H1 (cell line): ENCODE data around the gene OGDH. TPM values are rescaled to one million over a fixed set of nuclear protein-coding genes. Genes with fewer than 3 reads are reported as not detected.

ENCODE experiments used
- CTCF ChIA-PET: fragments of 300-600 bp; sonication (Branson Sonifier 250); formaldehyde crosslinking; loops from one replicate; lab custom pipeline; 2021; ENCODE audit not compliant: partially characterized antibody; lab: Charles Lee
- POLR2A ChIA-PET: fragments of 300-600 bp; sonication (Branson Sonifier 250); formaldehyde crosslinking; loops from one replicate; lab custom pipeline; 2021; ENCODE audit warnings: inconsistent platforms; ENCODE audit not compliant: partially characterized antibody; lab: Charles Lee
- DNase-seq, 2 experiments: peaks; one replicate each; pipeline versions ENCODE4 v3.0.0 to v3.0.0-alpha.2; 2010 to 2022; ENCODE audit warnings: low spot score in 2 of 2, low read depth in 1 of 2, mixed read lengths in 1 of 2
- FAIRE-seq: peaks from 2 replicates; lab custom pipeline; 2011; peaks lifted over from hg19 to GRCh38; lab: Jason Lieb, UNC
- H2AFZ ChIP-seq: 2 replicates; pipeline ENCODE4 v1.8.1; 2012; ENCODE audit warnings: low read length, inconsistent platforms
- H2AK5ac ChIP-seq: 2 replicates; pipeline ENCODE4 v1.6.1; 2013; ENCODE audit warnings: low read depth, low read length
- H2BK120ac ChIP-seq: replicated peaks from 2 replicates; pipeline ENCODE3; 2013; ENCODE audit warnings: low read depth, low read length, inconsistent platforms
- H2BK12ac ChIP-seq: 2 replicates; pipeline ENCODE4 v1.6.1; 2013; ENCODE audit warnings: low read depth, low read length
- H2BK15ac ChIP-seq: 2 replicates; pipeline ENCODE4 v1.6.1; 2013; ENCODE audit warnings: low read length
- H2BK20ac ChIP-seq: 2 replicates; pipeline ENCODE4 v1.6.1; 2013; ENCODE audit warnings: low read length
- H2BK5ac ChIP-seq: 2 replicates; pipeline ENCODE4 v1.6.1; 2013; ENCODE audit warnings: low read depth, low read length
- H3K14ac ChIP-seq: 2 replicates; pipeline ENCODE4 v1.6.1; 2013; ENCODE audit warnings: inconsistent platforms; ENCODE audit not compliant: insufficient read length
- H3K18ac ChIP-seq: 2 replicates; pipeline ENCODE4 v1.6.1; 2013; ENCODE audit warnings: low read length; ENCODE audit errors: extremely low read depth
- H3K23ac ChIP-seq: 2 replicates; pipeline ENCODE4 v1.6.1; 2013; ENCODE audit warnings: inconsistent platforms; ENCODE audit not compliant: insufficient read length
- H3K23me2 ChIP-seq: 2 replicates; pipeline ENCODE4 v1.6.1; 2013; ENCODE audit warnings: low read depth, low read length
- H3K27ac ChIP-seq: 2 replicates; pipeline ENCODE4 v1.6.1; 2011; ENCODE audit warnings: low read depth, low read length, inconsistent platforms
- H3K27me3 ChIP-seq, 4 experiments: replicated peaks in 1 of 4; 1 replicate in 1 of 4; 2 replicates in 3 of 4; pipeline versions ENCODE4 v1.6.1 to v1.8.1; 2011 to 2013; ENCODE audit warnings: low read length in 3 of 4, mild to moderate bottlenecking in 3 of 4, inconsistent platforms in 2 of 4, mixed read lengths in 2 of 4, moderate library complexity in 1 of 4; ENCODE audit not compliant: control insufficient read depth in 3 of 4, insufficient read depth in 3 of 4; ENCODE audit errors: extremely low read depth in 1 of 4
- H3K36me3 ChIP-seq, 4 experiments: 2 replicates each; pipeline versions ENCODE4 v1.6.1 to v1.8.1; 2011 to 2013; ENCODE audit warnings: mild to moderate bottlenecking in 4 of 4, low read length in 3 of 4, moderate library complexity in 2 of 4, control low read depth in 1 of 4, inconsistent platforms in 1 of 4; ENCODE audit not compliant: insufficient read depth in 4 of 4, control insufficient read depth in 2 of 4
- H3K4ac ChIP-seq: replicated peaks from 2 replicates; pipeline ENCODE3; 2013; ENCODE audit warnings: low read length, low read depth, mixed read lengths, inconsistent platforms; ENCODE audit not compliant: insufficient read length
- H3K4me1 ChIP-seq, 4 experiments: replicated peaks in 1 of 4; 1 replicate in 1 of 4; 2 replicates in 3 of 4; pipeline versions ENCODE4 v1.6.1 to v1.8.1; 2011 to 2013; ENCODE audit warnings: low read length in 3 of 4, inconsistent platforms in 2 of 4, mixed read lengths in 1 of 4; ENCODE audit not compliant: insufficient read depth in 4 of 4, control insufficient read depth in 3 of 4
- H3K4me2 ChIP-seq, 2 experiments: 2 replicates each; pipeline versions ENCODE4 v1.6.1 to v1.8.1; 2011 to 2013; ENCODE audit warnings: low read depth in 2 of 2, low read length in 2 of 2, control low read depth in 1 of 2, inconsistent platforms in 1 of 2, mild to moderate bottlenecking in 1 of 2; ENCODE audit not compliant: insufficient read depth in 1 of 2
- H3K4me3 ChIP-seq, 4 experiments: fragments of 200-600, 300-600 bp in 1 of 4; sonication (generic), shearing (Covaris generic), sonication (Bioruptor Twin) in 1 of 4; 2 replicates each; pipeline versions ENCODE4 v1.5.1 to v1.8.1; 2011 to 2016; ENCODE audit warnings: low read length in 4 of 4, low read depth in 3 of 4, control low read depth in 2 of 4, inconsistent platforms in 2 of 4, mild to moderate bottlenecking in 2 of 4, mixed read lengths in 1 of 4, moderate library complexity in 1 of 4; ENCODE audit not compliant: insufficient read depth in 2 of 4; ENCODE audit errors: extremely low read depth in 1 of 4
- H3K56ac ChIP-seq: replicated peaks from 2 replicates; pipeline ENCODE3; 2013; ENCODE audit warnings: low read depth, mild to moderate bottlenecking, mixed read lengths, low read length, inconsistent platforms; ENCODE audit not compliant: insufficient read length
- H3K79me1 ChIP-seq: 2 replicates; pipeline ENCODE4 v1.6.1; 2013; ENCODE audit warnings: low read depth, low read length, control low read depth
- H3K79me2 ChIP-seq, 2 experiments: 2 replicates each; pipeline versions ENCODE4 v1.6.1 to v1.8.1; 2012 to 2013; ENCODE audit warnings: low read length in 2 of 2, mild to moderate bottlenecking in 2 of 2, inconsistent platforms in 1 of 2; ENCODE audit not compliant: insufficient read depth in 2 of 2, control insufficient read depth in 1 of 2
- H3K9ac ChIP-seq, 4 experiments: replicated peaks in 1 of 4; 1 replicate in 1 of 4; 2 replicates in 3 of 4; pipeline versions ENCODE4 v1.6.1 to v1.8.1; 2011 to 2013; ENCODE audit warnings: low read depth in 3 of 4, low read length in 3 of 4, control low read depth in 2 of 4, mild to moderate bottlenecking in 2 of 4, moderate library complexity in 2 of 4, inconsistent platforms in 1 of 4; ENCODE audit errors: extremely low read depth in 1 of 4
- H3K9me3 ChIP-seq, 2 experiments: 2 replicates each; pipeline versions ENCODE4 v1.6.1 to v1.8.1; 2012 to 2013; ENCODE audit warnings: mild to moderate bottlenecking in 2 of 2, moderate library complexity in 2 of 2, control low read depth in 1 of 2, inconsistent platforms in 1 of 2, low read depth in 1 of 2, low read length in 1 of 2, mixed read lengths in 1 of 2; ENCODE audit not compliant: insufficient read depth in 2 of 2
- H4K20me1 ChIP-seq, 2 experiments: replicated peaks in 1 of 2; 2 replicates each; pipeline versions ENCODE3 to v1.8.1; 2011 to 2013; ENCODE audit warnings: inconsistent platforms in 2 of 2, low read length in 2 of 2, mild to moderate bottlenecking in 1 of 2; ENCODE audit not compliant: insufficient read depth in 2 of 2, control insufficient read depth in 1 of 2
- H4K5ac ChIP-seq: 2 replicates; pipeline ENCODE4 v1.6.1; 2013; ENCODE audit warnings: low read length, low read depth, mixed read lengths, inconsistent platforms; ENCODE audit not compliant: insufficient read length
- H4K8ac ChIP-seq: 2 replicates; pipeline ENCODE4 v1.8.0; 2013; ENCODE audit warnings: mild to moderate bottlenecking, moderate library complexity, low read length, inconsistent platforms; ENCODE audit not compliant: insufficient read depth; ENCODE audit errors: extremely low read depth
- H4K91ac ChIP-seq: replicated peaks from 2 replicates; pipeline ENCODE3; 2013; ENCODE audit warnings: low read length, mixed read lengths, inconsistent platforms; ENCODE audit not compliant: insufficient read length
- EP300 ChIP-seq, 2 experiments: IDR thresholded peaks; 1 replicate in 1 of 2; 2 replicates in 1 of 2; pipeline ENCODE4 v1.6.1; 2011 to 2012; ENCODE audit warnings: low read depth in 2 of 2, low read length in 2 of 2, mild to moderate bottlenecking in 2 of 2, borderline replicate concordance in 1 of 2, inconsistent platforms in 1 of 2, moderate library complexity in 1 of 2
- GABPA ChIP-seq: IDR thresholded peaks from 2 replicates; pipeline ENCODE4 v1.6.1; 2011; ENCODE audit warnings: mild to moderate bottlenecking, low read length, moderate library complexity, borderline replicate concordance; ENCODE audit not compliant: insufficient read depth
- JUND ChIP-seq: IDR thresholded peaks from 2 replicates; pipeline ENCODE4 v1.6.1; 2011; ENCODE audit warnings: mild to moderate bottlenecking, improper control_type of control experiment, low read length
- KDM1A ChIP-seq: fragments of 200-600, 300-600 bp; sonication (generic); IDR thresholded peaks from 2 replicates; pipeline ENCODE4 v1.7.1; 2016; ENCODE audit warnings: mild to moderate bottlenecking, low read length, borderline replicate concordance
- NANOG ChIP-seq: IDR thresholded peaks from 2 replicates; pipeline ENCODE4 v1.6.1; 2011; ENCODE audit warnings: low read length, low read depth, mild to moderate bottlenecking, inconsistent platforms; ENCODE audit not compliant: insufficient read depth, poor library complexity, severe bottlenecking
- SIN3A ChIP-seq, 2 experiments: IDR thresholded peaks in 1 of 2; conservative IDR thresholded peaks in 1 of 2; 2 replicates each; pipeline ENCODE4 v1.6.1; 2011 to 2012; ENCODE audit warnings: low read length in 2 of 2, improper control_type of control experiment in 1 of 2, low read depth in 1 of 2, mild to moderate bottlenecking in 1 of 2
- TCF12 ChIP-seq: IDR thresholded peaks from 2 replicates; pipeline ENCODE4 v1.6.1; 2011; ENCODE audit warnings: low read depth, mild to moderate bottlenecking, low read length
- ZNF274 ChIP-seq: IDR thresholded peaks from 2 replicates; pipeline ENCODE4 v1.7.0; 2012; ENCODE audit warnings: low read length, borderline replicate concordance; ENCODE audit errors: extremely low read depth
- WGBS, 2 experiments: shearing (Covaris generic) in 1 of 2; methylation state at CpG; one replicate each; pipeline versions ENCODE4 v1.1.6 to v1.1.7; 2013 to 2015; ENCODE audit warnings: low lambda C conversion rate in 2 of 2, mixed read lengths in 2 of 2, inconsistent platforms in 1 of 2, low coverage in 1 of 2, missing lambda C conversion rate in 1 of 2; ENCODE audit not compliant: insufficient replicate concordance in 2 of 2, insufficient coverage in 1 of 2, insufficient read length in 1 of 2; ENCODE audit errors: extremely low coverage in 1 of 2, missing lambda C conversion rate in 1 of 2; 5-methylcytosine and 5-hydroxymethylcytosine counted together
- polyA plus RNA-seq, 7 experiments: library from polyadenylated mRNA; depleted of rRNA in 3 of 7; stranded (reverse) in 5 of 7; unstranded in 2 of 7; fragments of >200 nt in 5 of 7; fragments of 200-250 nt in 2 of 7; gene quantifications; 1 replicate in 5 of 7; 2 replicates in 1 of 7; 4 replicates in 1 of 7; pipeline versions ENCODE4 v1.2.1 to v1.2.3, GENCODE V29; 2011 to 2013; ENCODE audit warnings: missing spikeins in 2 of 7, mixed read lengths in 2 of 7
- total RNA-seq: library from RNA; stranded (reverse); fragmentation: NEBNext Ultra II Directional; extraction: Animal tissue kit (Norgen Biotek cat#: 25700); gene quantifications from 2 replicates; pipeline ENCODE4 v1.2.1, GENCODE V29; 2021
- TF ChIP-seq, protein P1 (sequence below): IDR thresholded peaks from 2 replicates; pipeline ENCODE4 v1.6.1; 2012; ENCODE audit warnings: inconsistent platforms
- TF ChIP-seq, protein P2 (sequence below): IDR thresholded peaks from 2 replicates; pipeline ENCODE4 v1.6.1; 2012; ENCODE audit warnings: inconsistent platforms

OGDH gene
- total and polyA plus RNA-seq, 2 of the 8 experiments (the other 6 are each of a cell fraction or from before 2014, with no cell fraction given): 71.6 to 91.6 TPM

DNA sequence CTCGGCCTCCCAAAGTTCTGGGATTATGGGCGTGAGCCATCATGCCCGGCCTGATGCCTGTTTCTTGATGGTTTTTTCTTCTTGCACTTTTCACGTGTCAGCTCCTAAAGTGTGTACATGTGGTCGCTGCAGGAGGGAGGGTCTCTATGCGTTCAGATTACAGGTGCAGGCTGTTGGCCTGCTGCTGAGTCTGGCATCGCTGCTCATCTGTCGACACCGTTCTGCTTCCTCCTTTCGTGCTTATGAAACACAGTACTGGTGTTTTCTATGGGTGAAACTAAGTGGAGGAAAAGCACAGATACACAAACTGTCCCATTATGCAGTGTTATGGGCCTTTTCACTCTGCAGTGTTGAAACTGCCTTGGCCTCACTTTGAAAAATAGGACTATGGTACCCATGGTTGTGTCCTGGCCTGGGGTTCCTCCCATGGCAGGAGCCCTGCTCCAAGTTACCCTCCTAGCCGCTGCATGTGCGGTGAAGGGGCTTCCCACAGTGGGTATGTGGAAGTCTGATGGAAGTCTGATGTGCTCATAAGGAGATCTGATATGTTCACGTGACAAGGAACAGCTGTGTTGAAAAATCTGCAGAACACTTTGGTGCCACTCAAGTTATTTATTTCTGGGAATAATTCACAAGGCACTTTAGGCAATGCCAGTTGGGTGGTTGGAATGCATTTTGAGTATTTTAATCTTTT is 23.5 kb downstream of the OGDH start:
- ChIA-PET POLR2A (interaction anchor here (0.6 to 2.2 kb wide), 4 partner anchors 9 to 169 kb away, joined by 3 to 9 read pairs (median 5); no protein-coding TSS in a partner anchor), CTCF (interaction anchor here (0.7 to 1.2 kb wide), 2 partner anchors 10 to 45 kb away, joined by 3 to 4 read pairs; no protein-coding TSS in a partner anchor)
- Histone ChIP-seq H4K20me1 (peaks cover 3 to 9% of the 10 kb centered on the region in 2 experiments), H4K91ac (no peak overlapping the region), H3K14ac (no peak overlapping the region), H3K27ac (no peak overlapping the region), H3K4me1 (peaks cover 3 to 12% (median 11%) of the 10 kb centered on the region in 4 experiments), H3K79me1 (peaks cover 10% of the 10 kb centered on the region), H3K23ac (no peak overlapping the region), H2BK120ac (no peak overlapping the region), H2BK5ac (peak overlapping the region; percentile 28; the same call in 1 of the 2 replicates), H3K79me2 (peaks cover 4% of the 10 kb centered on the region in 2 experiments; a peak in 1 of 4 replicates), H2BK12ac (no peak overlapping the region), H3K36me3 (peaks cover 0 to 20% (median under 1%) of the 10 kb centered on the region in 4 experiments; a peak in 3 of 8 replicates), H2BK15ac (no peak overlapping the region), H3K9me3 (no peaks in the 10 kb centered on the region), H3K23me2 (no peaks in the 10 kb centered on the region; the same call in 1 of the 2 replicates), H3K56ac (no peak overlapping the region), H2AFZ (no peak overlapping the region), H3K27me3 (no peaks in the 10 kb centered on the region), H2AK5ac (no peak overlapping the region), H2BK20ac (no peak overlapping the region), H4K8ac (no peak overlapping the region), H3K4me3 (no peak overlapping the region), H4K5ac (no peak overlapping the region), H3K4me2 (no peak overlapping the region), H3K4ac (no peak overlapping the region), H3K18ac (no peak overlapping the region), H3K9ac (no peak overlapping the region)
- WGBS, 2 experiments: 77% methylated on average over 13 of the region's 13 CpGs; no CpG with 5 or more reads in 1 of the 2 experiments
- no peak for FAIRE-seq
- no peak for DNase-seq
- TF ChIP-seq JUND (no peak), TCF12 (no peak), ZNF274 (no peak), EP300 (IDR thresholded peaks at IDR 0.05; ENCODE audit: borderline replicate concordance in 1 of 2, low read depth in 2 of 2, low read length in 2 of 2) (no peak), KDM1A (no peak), NANOG (no peak), SIN3A (conservative IDR thresholded peaks at IDR 0.05 in 1 of 2, IDR thresholded peaks at IDR 0.05 in 1 of 2; ENCODE audit: low read depth in 1 of 2, low read length in 2 of 2) (no peak), GABPA (no peak)
- TF ChIP-seq, protein P1, sequence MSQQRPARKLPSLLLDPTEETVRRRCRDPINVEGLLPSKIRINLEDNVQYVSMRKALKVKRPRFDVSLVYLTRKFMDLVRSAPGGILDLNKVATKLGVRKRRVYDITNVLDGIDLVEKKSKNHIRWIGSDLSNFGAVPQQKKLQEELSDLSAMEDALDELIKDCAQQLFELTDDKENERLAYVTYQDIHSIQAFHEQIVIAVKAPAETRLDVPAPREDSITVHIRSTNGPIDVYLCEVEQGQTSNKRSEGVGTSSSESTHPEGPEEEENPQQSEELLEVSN: no peak
- TF ChIP-seq, protein P2, sequence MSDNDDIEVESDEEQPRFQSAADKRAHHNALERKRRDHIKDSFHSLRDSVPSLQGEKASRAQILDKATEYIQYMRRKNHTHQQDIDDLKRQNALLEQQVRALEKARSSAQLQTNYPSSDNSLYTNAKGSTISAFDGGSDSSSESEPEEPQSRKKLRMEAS: no peak
